PC-9 (cell line): ENCODE measurements around the gene CIDEA. TPM values are rescaled to one million over a fixed set of nuclear protein-coding genes. Genes with fewer than 3 reads are reported as not detected.

Experiments
- BruUV-seq: library from RNA; stranded (reverse); fragments of 400-500 nt; replicated peaks from 2 replicates; lab custom pipeline; 2021; lab: Mats Ljungman, UMichigan
- CTCF ChIA-PET: fragments of 300-600 bp; sonication (Branson Sonifier 250); formaldehyde crosslinking; loops from one replicate; lab custom pipeline; 2022; ENCODE audit warnings: antibody characterized with exemption; lab: Charles Lee
- POLR2A ChIA-PET: fragments of 300-600 bp; sonication (Branson Sonifier 250); formaldehyde crosslinking; loops from one replicate; lab custom pipeline; 2022; ENCODE audit warnings: antibody characterized with exemption; ENCODE audit not compliant: unreplicated experiment; lab: Charles Lee
- DNase-seq, 2 experiments: peaks; one replicate each; pipeline versions ENCODE4 v3.0.0 to v3.0.0-alpha.2; 2015 to 2022; ENCODE audit warnings: mixed read lengths in 1 of 2
- H2AFZ ChIP-seq: fragments of 200-600 bp; sonication (generic); 2 replicates; pipeline ENCODE4 v1.8.1; 2017; ENCODE audit warnings: antibody characterized with exemption
- H3F3A ChIP-seq: fragments of 200-600 bp; sonication (generic); 2 replicates; pipeline ENCODE4 v1.8.1; 2017; ENCODE audit warnings: antibody characterized with exemption, mild to moderate bottlenecking, low read depth; ENCODE audit not compliant: insufficient read depth
- H3K27ac ChIP-seq: fragments of 200-600 bp; sonication (generic); 2 replicates; pipeline ENCODE4 v1.6.1; 2016; ENCODE audit warnings: mixed run types
- H3K27me3 ChIP-seq: fragments of 200-600 bp; sonication (generic); 2 replicates; pipeline ENCODE4 v1.6.1; 2016; ENCODE audit warnings: low read depth, mixed run types; ENCODE audit not compliant: insufficient read depth
- H3K36me3 ChIP-seq: fragments of 200-600 bp; sonication (generic); 2 replicates; pipeline ENCODE4 v1.6.1; 2016; ENCODE audit warnings: low read depth, mixed run types
- H3K4me1 ChIP-seq: fragments of 200-600 bp; sonication (generic); replicated peaks from 2 replicates; pipeline ENCODE4 v1.6.1; 2016; ENCODE audit warnings: mixed run types; ENCODE audit not compliant: insufficient read depth
- H3K4me2 ChIP-seq: fragments of 200-600 bp; sonication (generic); 2 replicates; pipeline ENCODE4 v1.6.1; 2017; ENCODE audit warnings: mixed run types
- H3K4me3 ChIP-seq: fragments of 200-600 bp; sonication (generic); 2 replicates; pipeline ENCODE4 v1.6.1; 2016; ENCODE audit warnings: mixed run types
- H3K79me2 ChIP-seq: fragments of 200-600 bp; sonication (generic); 2 replicates; pipeline ENCODE4 v1.6.1; 2017; ENCODE audit warnings: low read depth, mixed run types
- H3K9me2 ChIP-seq: fragments of 200-600 bp; sonication (generic); 2 replicates; pipeline ENCODE4 v1.8.1; 2017; ENCODE audit warnings: mild to moderate bottlenecking; ENCODE audit not compliant: insufficient read depth
- H3K9me3 ChIP-seq: fragments of 200-600 bp; sonication (generic); 2 replicates; pipeline ENCODE4 v1.8.1; 2016; ENCODE audit warnings: low read depth; ENCODE audit not compliant: insufficient read depth
- H4K20me1 ChIP-seq: fragments of 200-600 bp; sonication (generic); 2 replicates; pipeline ENCODE4 v1.8.1; 2017; ENCODE audit not compliant: insufficient read depth
- CTCF ChIP-seq: fragments of 200-600 bp; sonication (generic); conservative IDR thresholded peaks from 2 replicates; pipeline ENCODE4 v1.6.1; 2017; ENCODE audit warnings: mixed run types, antibody characterized with exemption, mild to moderate bottlenecking, moderate library complexity
- EZH2 ChIP-seq: fragments of 200-600 bp; sonication (generic); IDR thresholded peaks from 2 replicates; pipeline ENCODE4 v1.8.0; 2017; ENCODE audit warnings: antibody characterized with exemption, low read depth
- intact Hi-C: fragments of 100-400 bp; cut with micrococcal nuclease; formaldehyde crosslinking; loops from one replicate; pipeline ENCODE4 v1.10.0; 2022; ENCODE audit not compliant: unreplicated experiment
- total RNA-seq: library from RNA; stranded (reverse); gene quantifications from 2 replicates; pipeline ENCODE4 v1.2.3, GENCODE V29; 2021

CIDEA gene
- total RNA-seq, 1 experiment from 2014 or later, result not detected

- H3K4me2 ChIP-seq, result no peak overlapping the region
- H3K36me3 ChIP-seq, result no peaks in the 10 kb centered on the region
- no peak for TF ChIP-seq CTCF
- TF ChIP-seq EZH2, result no peak
- intact Hi-C loops, result no loop called here
- no peaks in the 10 kb centered on the region for H3F3A ChIP-seq
- no peak overlapping the region for H3K4me3 ChIP-seq
- peaks cover 7% of the 10 kb centered on the region; the same call in 1 of the 2 replicates for H3K4me1 ChIP-seq
- H3K27me3 ChIP-seq, result no peaks in the 10 kb centered on the region
- ChIA-PET POLR2A (no interaction called here), CTCF (no interaction called here)
- H3K9me2 ChIP-seq, result no peaks in the 10 kb centered on the region
- H3K9me3 ChIP-seq, result no peaks in the 10 kb centered on the region
- no peaks in the 10 kb centered on the region for H3K79me2 ChIP-seq
- no peaks in the 10 kb centered on the region for H4K20me1 ChIP-seq
- no peak overlapping the region for H3K27ac ChIP-seq
- no peak overlapping the region for H2AFZ ChIP-seq
- DNase-seq, result no peak
- no TSS peak for BruUV-seq
Measured at GRCh38 chr18:12291161-12291560, 37.0 kb downstream of the CIDEA start.

GRCh38 chr18:12291690-12292089, 37.5 kb downstream of the CIDEA start:
- no peaks in the 10 kb centered on the region for H3K9me3 ChIP-seq
- no peaks in the 10 kb centered on the region for H3K9me2 ChIP-seq
- DNase-seq, result no peak
- intact Hi-C loops, result no loop called here
- H3K4me1 ChIP-seq, result peaks cover 12% of the 10 kb centered on the region; the same call in 1 of the 2 replicates
- POLR2A ChIA-PET, result no interaction called here
- H3K36me3 ChIP-seq, result no peaks in the 10 kb centered on the region
- no peak for TF ChIP-seq CTCF
- TF ChIP-seq EZH2, result no peak
- H3K4me3 ChIP-seq, result no peak overlapping the region
- no peaks in the 10 kb centered on the region for H4K20me1 ChIP-seq
- no peak overlapping the region for H3K27ac ChIP-seq
- H3F3A ChIP-seq, result no peaks in the 10 kb centered on the region
- H3K27me3 ChIP-seq, result no peaks in the 10 kb centered on the region
- H3K79me2 ChIP-seq, result no peaks in the 10 kb centered on the region
- no peak overlapping the region for H3K4me2 ChIP-seq
- no TSS peak for BruUV-seq
- CTCF ChIA-PET, result interaction anchor here (0.5 kb wide), 1 partner anchor 65 kb away, joined by 3 read pairs; no protein-coding TSS in a partner anchor
- no peak overlapping the region for H2AFZ ChIP-seq

DNA sequence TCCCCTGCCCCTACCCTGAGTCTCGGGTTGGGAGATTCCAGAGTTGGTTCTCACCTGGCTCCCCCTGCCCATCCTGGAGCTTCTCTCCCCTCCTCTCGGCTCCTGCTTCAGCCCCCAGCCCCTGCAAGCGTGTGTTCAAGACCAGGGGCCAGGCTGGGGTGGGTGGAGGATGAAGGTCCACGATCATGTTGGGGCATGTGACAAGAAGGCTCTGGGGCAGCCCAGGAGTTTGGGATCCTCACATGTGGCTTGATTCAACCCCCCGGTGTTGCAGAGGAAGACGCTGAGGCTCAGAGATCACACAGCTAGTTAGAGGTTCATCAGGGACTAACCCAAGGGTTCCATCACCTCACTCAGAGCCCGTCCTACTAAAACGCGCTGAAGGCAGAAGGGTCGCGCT, 39.7 kb downstream of the CIDEA start:
- Histone ChIP-seq H3K4me1 (0 out of 2 replicates have a peak, but pooled peaks cover 7% of the 10 kb centered on the region), H3K27ac (no peak overlapping the region), H3K4me2 (no peak overlapping the region), H3K9me2 (no peaks in the 10 kb centered on the region), H3K4me3 (no peak overlapping the region), H3K27me3 (no peaks in the 10 kb centered on the region), H3K36me3 (no peaks in the 10 kb centered on the region), H3K79me2 (no peaks in the 10 kb centered on the region), H2AFZ (no peak overlapping the region), H4K20me1 (no peaks in the 10 kb centered on the region), H3K9me3 (no peaks in the 10 kb centered on the region), H3F3A (no peaks in the 10 kb centered on the region)
- no peak for DNase-seq
- intact Hi-C loops, result no loop called here
- TF ChIP-seq EZH2, result no peak
- TF ChIP-seq CTCF, result no peak
- no TSS peak for BruUV-seq
- CTCF ChIA-PET, result no interaction called here
- POLR2A ChIA-PET, result no interaction called here
